OCI-LY7 (cell line): Measurements from ENCODE around the gene CEMIP2.

Experiments used
- EZH2phosphoT487 ChIP-seq: fragments of 200-600 bp; sonication (generic); IDR thresholded peaks from 2 replicates; pipeline ENCODE4 v1.6.1; 2018; ENCODE audit warnings: low read depth, borderline replicate concordance, mild to moderate bottlenecking, mixed run types, antibody characterized with exemption, low read length, moderate library complexity, mixed read lengths
- TF ChIP-seq, protein P1 (sequence below): fragments of 200-600 bp; sonication (generic); conservative IDR thresholded peaks from 2 replicates; pipeline ENCODE4 v1.5.1; 2014; ENCODE audit warnings: mild to moderate bottlenecking, antibody characterized with exemption, low read length, moderate library complexity, mixed read lengths

DNA sequence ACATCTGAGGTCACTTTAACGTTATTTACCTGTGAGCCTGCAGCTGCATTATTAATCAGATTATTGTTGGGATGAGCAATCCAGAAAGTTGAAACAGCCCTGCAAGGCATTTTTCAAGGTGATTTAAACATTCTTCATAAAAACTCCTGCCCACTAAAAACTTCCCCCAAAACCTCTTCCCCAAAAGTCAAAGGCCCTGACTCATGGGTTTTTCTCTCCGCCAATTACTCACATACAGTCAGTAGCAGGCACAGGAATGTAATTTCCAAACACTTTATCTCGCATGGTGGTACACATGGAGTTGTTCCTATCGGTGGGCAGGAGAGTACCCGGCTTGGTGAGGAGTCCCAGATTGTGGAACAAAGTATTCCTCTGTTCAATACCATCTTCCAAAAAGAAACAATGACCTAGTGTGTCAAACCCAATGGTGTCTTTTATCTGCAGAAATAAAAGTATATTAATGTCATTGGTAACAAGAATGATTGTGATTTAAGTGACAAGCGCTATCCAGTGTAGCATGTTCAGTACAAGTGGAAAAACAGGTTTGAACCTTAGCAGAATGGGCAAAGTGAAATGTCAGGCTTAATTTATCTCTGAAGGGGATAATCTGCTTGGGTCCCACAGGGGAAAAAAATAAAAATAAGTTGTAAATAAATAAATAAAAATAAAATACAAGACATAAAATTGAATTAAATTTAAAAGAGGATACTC is 38.3 kb downstream of the CEMIP2 start:
- TF ChIP-seq, protein P1, sequence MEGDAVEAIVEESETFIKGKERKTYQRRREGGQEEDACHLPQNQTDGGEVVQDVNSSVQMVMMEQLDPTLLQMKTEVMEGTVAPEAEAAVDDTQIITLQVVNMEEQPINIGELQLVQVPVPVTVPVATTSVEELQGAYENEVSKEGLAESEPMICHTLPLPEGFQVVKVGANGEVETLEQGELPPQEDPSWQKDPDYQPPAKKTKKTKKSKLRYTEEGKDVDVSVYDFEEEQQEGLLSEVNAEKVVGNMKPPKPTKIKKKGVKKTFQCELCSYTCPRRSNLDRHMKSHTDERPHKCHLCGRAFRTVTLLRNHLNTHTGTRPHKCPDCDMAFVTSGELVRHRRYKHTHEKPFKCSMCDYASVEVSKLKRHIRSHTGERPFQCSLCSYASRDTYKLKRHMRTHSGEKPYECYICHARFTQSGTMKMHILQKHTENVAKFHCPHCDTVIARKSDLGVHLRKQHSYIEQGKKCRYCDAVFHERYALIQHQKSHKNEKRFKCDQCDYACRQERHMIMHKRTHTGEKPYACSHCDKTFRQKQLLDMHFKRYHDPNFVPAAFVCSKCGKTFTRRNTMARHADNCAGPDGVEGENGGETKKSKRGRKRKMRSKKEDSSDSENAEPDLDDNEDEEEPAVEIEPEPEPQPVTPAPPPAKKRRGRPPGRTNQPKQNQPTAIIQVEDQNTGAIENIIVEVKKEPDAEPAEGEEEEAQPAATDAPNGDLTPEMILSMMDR = no peak
- TF ChIP-seq EZH2phosphoT487 = no peak
